Kidney epithelial cell (primary cell): ENCODE data around the gene MS4A15. TPM values are rescaled to one million over a fixed set of nuclear protein-coding genes. Genes with fewer than 3 reads are reported as not detected.

Source experiments
- DNase-seq: peaks from one replicate; pipeline ENCODE4 v3.0.0-alpha.2; 2010; ENCODE audit warnings: low read depth
- H3K27me3 ChIP-seq: 2 replicates; pipeline ENCODE4 v1.6.0; 2011; ENCODE audit warnings: low read length; ENCODE audit not compliant: control insufficient read depth, insufficient read depth
- H3K36me3 ChIP-seq: 2 replicates; pipeline ENCODE4 v1.5.1; 2011; ENCODE audit warnings: low read length; ENCODE audit not compliant: control insufficient read depth, insufficient read depth
- H3K4me3 ChIP-seq: 2 replicates; pipeline ENCODE4 v1.5.1; 2011; ENCODE audit warnings: low read depth, mild to moderate bottlenecking, control low read depth, low read length
- CTCF ChIP-seq: IDR thresholded peaks from 2 replicates; pipeline ENCODE4 v1.5.1; 2011; ENCODE audit warnings: mild to moderate bottlenecking, moderate library complexity, low read length, control low read depth, inconsistent platforms; ENCODE audit not compliant: insufficient read depth, poor library complexity, severe bottlenecking
- total RNA-seq: library from RNA; depleted of rRNA; stranded (reverse); fragments of >200 nt; gene quantifications from 2 replicates; pipeline ENCODE4 v1.2.3, GENCODE V29; 2015

MS4A15 gene
- total RNA-seq, 1 donor from 2014 or later, result not detected

GRCh38 chr11:60795291-60795690, 38.6 kb downstream of the MS4A15 start:
- Histone ChIP-seq H3K27me3 (peaks cover 2% of the 10 kb centered on the region), H3K36me3 (no peaks in the 10 kb centered on the region), H3K4me3 (no peak overlapping the region)
- TF ChIP-seq CTCF, result no peak
- DNase-seq, result no peak

DNA sequence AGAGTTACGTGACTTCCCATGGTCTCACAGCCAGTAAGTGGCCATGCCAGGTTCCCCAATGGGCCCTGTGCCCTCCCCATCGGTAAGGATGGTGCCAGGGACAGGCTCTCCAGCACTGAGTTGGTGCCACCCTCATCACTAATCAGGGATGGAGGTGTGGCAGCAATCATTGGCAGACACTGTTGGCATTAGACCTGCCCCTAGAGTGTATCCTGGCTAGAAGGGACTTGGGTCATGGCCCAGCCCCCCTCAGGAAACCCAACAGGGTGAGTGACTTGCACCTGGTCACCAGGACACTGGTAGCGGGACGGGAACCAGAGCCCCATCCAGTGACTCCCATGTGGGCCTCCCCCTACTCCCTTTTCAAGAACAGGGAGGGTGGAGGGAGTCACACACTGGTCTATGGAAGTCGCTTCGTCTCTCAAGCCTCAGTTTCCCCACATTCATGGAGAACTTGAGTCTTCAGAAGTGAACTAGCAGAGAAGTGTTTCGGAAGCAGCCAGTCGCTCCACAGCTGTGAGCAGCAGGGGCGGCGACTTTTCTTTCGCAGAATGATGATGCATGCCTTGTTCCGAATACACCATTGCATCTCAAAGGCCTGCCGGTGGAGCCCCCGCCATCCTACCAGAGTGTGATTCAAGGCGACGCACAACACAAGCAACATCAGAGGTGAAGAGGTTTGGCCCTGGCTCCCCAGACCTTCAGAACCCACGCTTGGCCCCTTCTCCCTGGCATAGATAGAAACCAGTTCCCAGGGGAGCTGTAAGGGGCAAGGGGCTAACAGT, 41.4 kb downstream of the MS4A15 start:
- H3K27me3 ChIP-seq, result peaks cover 2% of the 10 kb centered on the region
- no peaks in the 10 kb centered on the region for H3K36me3 ChIP-seq
- DNase-seq, result no peak
- TF ChIP-seq CTCF, result no peak
- H3K4me3 ChIP-seq, result no peak overlapping the region

DNA sequence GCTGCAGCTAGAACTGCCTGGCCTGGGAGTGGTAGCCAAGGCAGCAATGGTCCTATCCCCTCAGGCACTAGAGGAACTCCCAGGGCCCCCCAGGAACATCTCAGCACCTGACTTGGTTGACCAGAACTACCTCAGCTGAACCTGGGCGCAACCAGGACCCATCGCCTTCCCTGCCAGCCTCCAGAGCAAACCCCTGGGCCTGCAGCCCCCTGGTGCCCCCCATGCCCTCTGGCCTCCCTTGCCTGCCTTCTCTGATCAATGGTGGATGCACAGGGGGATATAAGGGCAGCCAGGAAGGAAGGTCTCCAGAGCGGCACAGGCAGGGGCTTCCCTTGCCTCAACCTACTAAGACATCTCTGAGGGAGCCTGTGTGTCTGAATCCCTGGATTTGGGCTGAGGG, 42.0 kb downstream of the MS4A15 start:
- H3K36me3 ChIP-seq, result no peaks in the 10 kb centered on the region
- DNase-seq, result no peak
- peaks cover 2% of the 10 kb centered on the region for H3K27me3 ChIP-seq
- H3K4me3 ChIP-seq, result no peak overlapping the region
- no peak for TF ChIP-seq CTCF

GRCh38 chr11:60801194-60801593, 44.5 kb downstream of the MS4A15 start:
- Histone ChIP-seq H3K36me3 (no peaks in the 10 kb centered on the region), H3K27me3 (peaks cover 2% of the 10 kb centered on the region), H3K4me3 (no peak overlapping the region)
- no peak for TF ChIP-seq CTCF
- no peak for DNase-seq

GRCh38 chr11:60803273-60803936, 46.7 kb downstream of the MS4A15 start:
- Histone ChIP-seq H3K36me3 (no peaks in the 10 kb centered on the region), H3K4me3 (no peak overlapping the region), H3K27me3 (peaks cover 2% of the 10 kb centered on the region)
- DNase-seq, result no peak
- no peak for TF ChIP-seq CTCF
